Upper lobe of right lung (tissue), 1 donor: ENCODE measurements around the gene STYXL1. TPM values are rescaled to one million over a fixed set of nuclear protein-coding genes. Genes with fewer than 3 reads are reported as not detected.

Source experiments
- ATAC-seq: fragments of 200-7000 bp; cut with Tn5 transposase; one replicate; pipeline ENCODE4 v1.9.1; 2020; ENCODE audit warnings: mild to moderate bottlenecking, moderate library complexity
- DNase-seq: peaks from one replicate; pipeline ENCODE4 v3.0.0-alpha.2; 2020
- H3K27ac ChIP-seq: fragments of 200-600 bp; one replicate; pipeline ENCODE4 v1.8.0; 2022
- H3K27me3 ChIP-seq: fragments of 200-600 bp; one replicate; pipeline ENCODE4 v1.8.0; 2022; ENCODE audit warnings: mild to moderate bottlenecking
- H3K36me3 ChIP-seq: fragments of 200-600 bp; one replicate; pipeline ENCODE4 v1.8.0; 2022
- H3K4me1 ChIP-seq: fragments of 200-600 bp; one replicate; pipeline ENCODE4 v1.8.0; 2022
- H3K4me3 ChIP-seq: fragments of 200-600 bp; one replicate; pipeline ENCODE4 v1.8.0; 2022; ENCODE audit warnings: mild to moderate bottlenecking
- H3K9me3 ChIP-seq: fragments of 200-600 bp; one replicate; pipeline ENCODE4 v1.8.0; 2022
- CTCF ChIP-seq: fragments of 200-600 bp; IDR thresholded peaks from one replicate; pipeline ENCODE4 v1.8.0; 2022; ENCODE audit warnings: antibody characterized with exemption
- intact Hi-C: fragments of 100-400 bp; cut with DNase I; formaldehyde crosslinking; loops from one replicate; pipeline ENCODE4 v1.11.0; 2022
- total RNA-seq: library from RNA; stranded (reverse); fragmentation: NEBNext Ultra II Directional; extraction: Animal tissue kit (Norgen Biotek cat#: 25700); gene quantifications from one replicate; pipeline ENCODE4 v1.2.1, GENCODE V29; 2021
- donor health status: DM: no; HTN: yes; CAD: no; lungs with severe emphysema.

The STYXL1 gene
- total RNA-seq, 1 donor from 2014 or later, result 20.9 TPM

DNA sequence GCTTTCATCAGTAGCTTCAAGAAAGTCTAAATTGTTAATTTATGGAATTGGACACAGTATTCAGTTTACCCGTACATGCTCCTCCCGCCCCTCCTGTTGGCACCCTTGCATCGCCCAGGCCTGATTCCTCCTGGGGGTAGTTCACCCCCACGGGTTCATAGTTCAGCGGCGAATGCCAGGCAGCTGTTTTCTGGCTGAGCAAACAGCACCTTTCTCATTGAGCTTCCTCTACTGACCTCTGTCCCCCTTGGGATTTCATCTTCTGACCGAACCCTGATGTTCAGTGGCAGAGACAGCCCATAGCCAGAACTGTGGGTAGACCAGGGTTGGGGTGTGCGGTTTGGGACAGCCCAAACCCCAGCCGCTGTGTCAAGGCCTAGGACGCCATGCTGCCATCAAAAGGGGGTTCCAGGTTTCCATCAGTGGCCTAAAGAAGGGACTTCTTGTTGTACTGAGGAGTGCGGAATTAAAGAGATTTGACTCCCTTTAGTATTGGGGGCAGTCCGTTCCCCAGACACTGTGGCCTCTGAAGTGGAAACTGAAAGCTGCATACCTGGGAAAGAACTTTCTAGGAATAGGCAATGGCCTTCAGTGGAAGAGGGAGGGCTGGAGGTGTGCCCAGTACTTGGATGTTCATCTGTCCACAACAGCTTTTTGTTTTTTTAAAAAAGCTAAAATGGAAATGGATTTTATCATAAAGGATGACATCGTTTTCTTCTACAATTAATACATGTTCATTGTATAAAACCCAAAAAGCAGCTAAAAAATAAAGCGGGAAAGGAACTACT is 19.1 kb upstream of the STYXL1 start:
- DNase-seq, result no peak
- no peak for ATAC-seq
- intact Hi-C loops, result no loop called here
- no peak for TF ChIP-seq CTCF
- no peak overlapping the region for H3K4me3 ChIP-seq
- H3K9me3 ChIP-seq, result no peaks in the 10 kb centered on the region
- H3K27ac ChIP-seq, result no peak overlapping the region
- H3K27me3 ChIP-seq, result no peaks in the 10 kb centered on the region
- H3K36me3 ChIP-seq, result peaks cover 56% of the 10 kb centered on the region
- peaks cover 7% of the 10 kb centered on the region for H3K4me1 ChIP-seq

GRCh38 chr7:76065016-76065612 is 17.3 kb upstream of the STYXL1 start:
- no peak overlapping the region for H3K27ac ChIP-seq
- peaks cover 7% of the 10 kb centered on the region for H3K4me1 ChIP-seq
- H3K36me3 ChIP-seq, result peaks cover 74% of the 10 kb centered on the region
- no peaks in the 10 kb centered on the region for H3K27me3 ChIP-seq
- intact Hi-C loops, result no loop called here
- DNase-seq (no peak), ATAC-seq (no peak)
- no peaks in the 10 kb centered on the region for H3K9me3 ChIP-seq
- no peak for TF ChIP-seq CTCF
- H3K4me3 ChIP-seq, result no peak overlapping the region

DNA sequence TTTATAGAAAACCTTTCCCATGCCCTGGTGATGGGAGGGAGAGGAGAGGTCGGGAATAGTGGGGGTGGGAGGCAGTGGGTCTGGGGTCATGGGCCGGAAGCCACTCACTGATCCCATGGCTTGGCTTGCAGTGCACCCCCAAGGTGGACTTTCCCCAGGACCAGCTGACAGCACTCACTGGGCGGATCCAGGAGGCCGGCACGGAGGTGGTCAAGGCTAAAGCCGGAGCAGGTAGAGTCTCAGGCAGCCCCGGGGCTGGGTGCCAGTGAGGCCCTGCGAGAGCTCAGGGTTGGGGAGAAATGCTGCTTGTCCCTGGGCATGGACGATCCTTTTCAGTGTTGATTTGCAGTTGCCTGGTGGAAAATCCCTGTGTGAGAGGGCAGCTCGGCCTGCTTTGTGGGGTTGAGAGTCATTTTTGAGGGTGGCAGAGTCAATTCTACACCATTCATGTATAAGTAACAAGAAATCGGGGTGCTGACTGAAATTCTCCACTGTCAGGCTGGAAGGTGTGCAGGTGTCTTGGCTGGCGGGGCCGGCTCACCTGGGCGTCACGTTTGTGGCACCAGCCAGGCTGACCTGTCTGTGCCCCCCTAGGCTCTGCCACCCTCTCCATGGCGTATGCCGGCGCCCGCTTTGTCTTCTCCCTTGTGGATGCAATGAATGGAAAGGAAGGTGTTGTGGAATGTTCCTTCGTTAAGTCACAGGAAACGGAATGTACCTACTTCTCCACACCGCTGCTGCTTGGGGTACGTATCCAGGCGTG is 16.6 kb upstream of the STYXL1 start:
- H3K4me3 ChIP-seq, result no peak overlapping the region
- no peak overlapping the region for H3K27ac ChIP-seq
- ATAC-seq, result no peak
- intact Hi-C loops, result no loop called here
- no peaks in the 10 kb centered on the region for H3K9me3 ChIP-seq
- no peaks in the 10 kb centered on the region for H3K27me3 ChIP-seq
- peaks cover 4% of the 10 kb centered on the region for H3K4me1 ChIP-seq
- TF ChIP-seq CTCF, result no peak
- no peak for DNase-seq
- peaks cover 81% of the 10 kb centered on the region for H3K36me3 ChIP-seq

GRCh38 chr7:76063525-76063924 is 15.7 kb upstream of the STYXL1 start:
- TF ChIP-seq CTCF, result no peak
- H3K27me3 ChIP-seq, result no peaks in the 10 kb centered on the region
- no peak overlapping the region for H3K27ac ChIP-seq
- ATAC-seq (no peak), DNase-seq (no peak)
- H3K36me3 ChIP-seq, result peaks cover 90% of the 10 kb centered on the region
- H3K4me1 ChIP-seq, result no peaks in the 10 kb centered on the region
- intact Hi-C loops, result no loop called here
- no peaks in the 10 kb centered on the region for H3K9me3 ChIP-seq
- H3K4me3 ChIP-seq, result no peak overlapping the region

GRCh38 chr7:76063114-76063513 is 15.3 kb upstream of the STYXL1 start:
- DNase-seq (no peak), ATAC-seq (no peak)
- Histone ChIP-seq H3K36me3 (peaks cover 94% of the 10 kb centered on the region), H3K4me1 (no peaks in the 10 kb centered on the region), H3K9me3 (no peaks in the 10 kb centered on the region), H3K27me3 (no peaks in the 10 kb centered on the region), H3K27ac (no peak overlapping the region), H3K4me3 (no peak overlapping the region)
- no peak for TF ChIP-seq CTCF
- intact Hi-C loops, result no loop called here
